HCT116 (cell line): ENCODE data around the gene BEGAIN. TPM values are rescaled to one million over a fixed set of nuclear protein-coding genes. Genes with fewer than 3 reads are reported as not detected.

Source experiments
- ATAC-seq: fragments of 200-7000 bp; cut with Tn5 transposase; 2 replicates; pipeline ENCODE4 v1.9.1; 2020; ENCODE audit warnings: mild to moderate bottlenecking, moderate library complexity
- BruUV-seq: library from RNA; stranded (reverse); fragments of 400-500 nt; replicated peaks from 2 replicates; lab custom pipeline; 2021; lab: Mats Ljungman, UMichigan
- CTCF ChIA-PET: fragments of 300-600 bp; sonication (Branson Sonifier 250); formaldehyde crosslinking; loops from one replicate; lab custom pipeline; 2021; ENCODE audit warnings: antibody characterized with exemption; lab: Charles Lee
- POLR2A ChIA-PET: fragments of 300-600, 350-600 bp; sonication (Branson Sonifier 250); formaldehyde crosslinking; loops from one replicate; lab custom pipeline; 2021; ENCODE audit warnings: antibody characterized with exemption; lab: Charles Lee
- RAD21 ChIA-PET, 2 experiments: fragments of 300-600 bp; sonication (Branson Sonifier 250); formaldehyde crosslinking; loops; one replicate each; lab custom pipeline; 2023; ENCODE audit warnings: low total read pairs in 2 of 2; ENCODE audit not compliant: uncharacterized antibody in 2 of 2, unreplicated experiment in 2 of 2, low non-redundant PET in 1 of 2; lab: Charles Lee
- DNase-seq: peaks from one replicate; pipeline ENCODE4 v3.0.0-alpha.2; 2010; ENCODE audit warnings: low read depth, low spot score
- H2AFZ ChIP-seq: fragments of 200-600 bp; shearing (Covaris generic), sonication (generic); 2 replicates; pipeline ENCODE4 v1.6.1; 2017; ENCODE audit warnings: low read depth, mixed run types, mixed read lengths, antibody characterized with exemption, low read length; ENCODE audit not compliant: poor library complexity, severe bottlenecking
- H3K27ac ChIP-seq: 2 replicates; pipeline ENCODE4 v1.5.1; 2012; ENCODE audit warnings: low read depth, low read length
- H3K27me3 ChIP-seq: fragments of 200-600 bp; sonication (generic); 2 replicates; pipeline ENCODE4 v1.6.1; 2016; ENCODE audit warnings: mixed run types, low read length, mixed read lengths; ENCODE audit not compliant: insufficient read depth
- H3K36me3 ChIP-seq, 2 experiments: fragments of 200-500 bp in 1 of 2; fragments of 200-600 bp in 1 of 2; sonication (Bioruptor generic) in 1 of 2; sonication (generic) in 1 of 2; 2 replicates each; pipeline versions ENCODE4 v1.5.1 to v1.6.1; 2014 to 2016; ENCODE audit warnings: low read length in 2 of 2, inconsistent platforms in 1 of 2, mixed read lengths in 1 of 2, mixed run types in 1 of 2; ENCODE audit not compliant: insufficient read depth in 2 of 2, control insufficient read depth in 1 of 2
- H3K4me1 ChIP-seq, 2 experiments: fragments of 200-600 bp in 1 of 2; sonication (generic) in 1 of 2; 2 replicates each; pipeline versions ENCODE4 v1.5.1 to v1.6.1; 2012 to 2017; ENCODE audit warnings: low read length in 2 of 2, inconsistent platforms in 1 of 2, mild to moderate bottlenecking in 1 of 2, mixed read lengths in 1 of 2, mixed run types in 1 of 2, moderate library complexity in 1 of 2; ENCODE audit not compliant: insufficient read depth in 2 of 2, control insufficient read depth in 1 of 2
- H3K4me2 ChIP-seq: fragments of 200-600 bp; sonication (generic); 2 replicates; pipeline ENCODE4 v1.6.1; 2017; ENCODE audit warnings: mixed run types, low read length, mixed read lengths
- H3K4me3 ChIP-seq, 2 experiments: fragments of 200-600 bp in 1 of 2; sonication (generic) in 1 of 2; replicated peaks in 1 of 2; 2 replicates each; pipeline ENCODE4 v1.5.1; 2011 to 2016; ENCODE audit warnings: low read length in 2 of 2, control low read depth in 1 of 2, low read depth in 1 of 2, mild to moderate bottlenecking in 1 of 2, mixed read lengths in 1 of 2, mixed run types in 1 of 2
- H3K79me2 ChIP-seq: fragments of 200-600 bp; sonication (generic); 2 replicates; pipeline ENCODE4 v1.6.1; 2017; ENCODE audit warnings: mild to moderate bottlenecking, mixed run types, low read length, moderate library complexity, mixed read lengths; ENCODE audit not compliant: insufficient read depth
- H3K9ac ChIP-seq: fragments of 200-600 bp; sonication (generic); 2 replicates; pipeline ENCODE4 v1.6.1; 2016; ENCODE audit warnings: low read length, mixed read lengths
- H3K9me2 ChIP-seq: fragments of 200-600 bp; sonication (generic), shearing (Covaris generic); 2 replicates; pipeline ENCODE4 v1.6.1; 2017; ENCODE audit warnings: mixed run types, mild to moderate bottlenecking, moderate library complexity; ENCODE audit not compliant: insufficient read depth
- H3K9me3 ChIP-seq, 2 experiments: fragments of 200-500 bp in 1 of 2; fragments of 200-600 bp in 1 of 2; sonication (Bioruptor generic) in 1 of 2; sonication (generic) in 1 of 2; 2 replicates each; pipeline ENCODE4 v1.6.1; 2014 to 2017; ENCODE audit warnings: low read length in 2 of 2, mixed read lengths in 2 of 2, inconsistent platforms in 1 of 2, low read depth in 1 of 2, mild to moderate bottlenecking in 1 of 2, mixed run types in 1 of 2, moderate library complexity in 1 of 2; ENCODE audit not compliant: control insufficient read depth in 1 of 2, insufficient read depth in 1 of 2
- H4K20me1 ChIP-seq: fragments of 200-600 bp; sonication (generic), shearing (Covaris generic); 2 replicates; pipeline ENCODE4 v1.6.1; 2017; ENCODE audit warnings: mixed run types, mild to moderate bottlenecking, moderate library complexity; ENCODE audit not compliant: insufficient read depth
- EGR1 ChIP-seq: IDR thresholded peaks from 2 replicates; pipeline ENCODE4 v1.6.1; 2012; ENCODE audit warnings: low read depth
- EZH2phosphoT487 ChIP-seq: fragments of 200-600 bp; IDR thresholded peaks from 2 replicates; pipeline ENCODE4 v1.6.1; 2018; ENCODE audit warnings: antibody characterized with exemption, borderline replicate concordance
- POLR2A ChIP-seq: IDR thresholded peaks from 2 replicates; pipeline ENCODE4 v1.7.0; 2011; ENCODE audit warnings: borderline replicate concordance; ENCODE audit not compliant: insufficient read depth, insufficient read length; ENCODE audit errors: extremely low read depth
- SIN3A ChIP-seq: IDR thresholded peaks from 2 replicates; pipeline ENCODE4 v1.6.1; 2012; ENCODE audit warnings: low read depth
- SP1 ChIP-seq: IDR thresholded peaks from 2 replicates; pipeline ENCODE4 v1.6.1; 2012; ENCODE audit warnings: low read depth
- SRF ChIP-seq: IDR thresholded peaks from 2 replicates; pipeline ENCODE4 v1.6.1; 2012; ENCODE audit warnings: low read depth
- ZNF274 ChIP-seq: fragments of 200-500 bp; sonication (Bioruptor generic); IDR thresholded peaks from 2 replicates; pipeline ENCODE4 v1.6.1; 2014; ENCODE audit warnings: mild to moderate bottlenecking, low read depth, low read length, inconsistent platforms
- intact Hi-C: fragments of 100-400 bp; cut with micrococcal nuclease; formaldehyde crosslinking; loops from 2 replicates; pipeline ENCODE4 v1.10.0; 2022
- total RNA-seq: library from RNA; stranded (reverse); gene quantifications from one replicate; pipeline ENCODE4 v1.2.1, GENCODE V29; 2021; ENCODE audit not compliant: unreplicated experiment
- TF ChIP-seq, protein P1 (sequence below): IDR thresholded peaks from 2 replicates; pipeline ENCODE4 v1.6.1; 2012
- TF ChIP-seq, protein P2 (sequence below): IDR thresholded peaks from 2 replicates; pipeline ENCODE4 v1.6.1; 2011; ENCODE audit warnings: mild to moderate bottlenecking, low read length, moderate library complexity; ENCODE audit not compliant: insufficient replicate concordance; ENCODE audit errors: extremely low read depth
- TF ChIP-seq, protein P3 (sequence below): IDR thresholded peaks from 2 replicates; pipeline ENCODE4 v1.6.1; 2012

Gene BEGAIN
- total RNA-seq, 1 experiment from 2014 or later = 8.5 TPM

DNA sequence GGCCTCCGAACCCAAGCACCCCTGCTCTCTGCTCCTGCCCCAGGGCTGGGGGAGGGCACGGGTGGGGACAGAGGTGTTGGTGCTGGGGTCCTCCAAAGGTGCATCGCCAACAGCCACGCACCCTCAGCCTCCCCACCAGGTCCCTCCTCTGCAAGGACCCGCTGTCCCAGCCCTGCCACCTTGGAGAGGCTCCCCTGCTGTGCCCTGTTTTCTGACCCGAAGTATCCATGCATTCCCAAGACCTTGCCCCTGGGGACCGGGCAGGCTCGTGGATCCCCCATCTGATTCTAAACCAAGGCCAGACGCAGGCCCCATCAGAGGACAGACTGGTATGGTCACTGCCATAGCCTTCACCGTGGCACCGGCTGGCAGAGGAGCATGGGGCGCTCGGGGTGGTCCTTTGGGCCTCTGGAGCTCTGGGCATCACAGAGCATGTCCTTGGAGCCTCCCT is 22.7 kb upstream of the BEGAIN start:
- no peak overlapping the region for H2AFZ ChIP-seq
- DNase-seq (no peak), ATAC-seq (no peak)
- intact Hi-C loops = no loop called here
- no TSS peak for BruUV-seq
- peaks cover 0 to 4% of the 10 kb centered on the region in 2 experiments; a peak in 1 of 4 replicates for H3K4me1 ChIP-seq
- no peaks in the 10 kb centered on the region for H3K27me3 ChIP-seq
- H3K4me3 ChIP-seq = no peak overlapping the region
- H3K36me3 ChIP-seq = no peaks in the 10 kb centered on the region
- H3K79me2 ChIP-seq = no peaks in the 10 kb centered on the region
- no peak overlapping the region for H3K27ac ChIP-seq
- POLR2A ChIA-PET = no interaction called here
- TF ChIP-seq SP1 = no peak
- TF ChIP-seq, protein P1, sequence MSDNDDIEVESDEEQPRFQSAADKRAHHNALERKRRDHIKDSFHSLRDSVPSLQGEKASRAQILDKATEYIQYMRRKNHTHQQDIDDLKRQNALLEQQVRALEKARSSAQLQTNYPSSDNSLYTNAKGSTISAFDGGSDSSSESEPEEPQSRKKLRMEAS = no peak
- no peak for TF ChIP-seq SRF
- TF ChIP-seq, protein P2, sequence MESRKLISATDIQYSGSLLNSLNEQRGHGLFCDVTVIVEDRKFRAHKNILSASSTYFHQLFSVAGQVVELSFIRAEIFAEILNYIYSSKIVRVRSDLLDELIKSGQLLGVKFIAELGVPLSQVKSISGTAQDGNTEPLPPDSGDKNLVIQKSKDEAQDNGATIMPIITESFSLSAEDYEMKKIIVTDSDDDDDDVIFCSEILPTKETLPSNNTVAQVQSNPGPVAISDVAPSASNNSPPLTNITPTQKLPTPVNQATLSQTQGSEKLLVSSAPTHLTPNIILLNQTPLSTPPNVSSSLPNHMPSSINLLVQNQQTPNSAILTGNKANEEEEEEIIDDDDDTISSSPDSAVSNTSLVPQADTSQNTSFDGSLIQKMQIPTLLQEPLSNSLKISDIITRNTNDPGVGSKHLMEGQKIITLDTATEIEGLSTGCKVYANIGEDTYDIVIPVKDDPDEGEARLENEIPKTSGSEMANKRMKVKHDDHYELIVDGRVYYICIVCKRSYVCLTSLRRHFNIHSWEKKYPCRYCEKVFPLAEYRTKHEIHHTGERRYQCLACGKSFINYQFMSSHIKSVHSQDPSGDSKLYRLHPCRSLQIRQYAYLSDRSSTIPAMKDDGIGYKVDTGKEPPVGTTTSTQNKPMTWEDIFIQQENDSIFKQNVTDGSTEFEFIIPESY = no peak
- TF ChIP-seq POLR2A = no peak
- TF ChIP-seq SIN3A = no peak
- no peak for TF ChIP-seq EGR1
- no peak for TF ChIP-seq ZNF274
- TF ChIP-seq EZH2phosphoT487 = no peak
- TF ChIP-seq, protein P3, sequence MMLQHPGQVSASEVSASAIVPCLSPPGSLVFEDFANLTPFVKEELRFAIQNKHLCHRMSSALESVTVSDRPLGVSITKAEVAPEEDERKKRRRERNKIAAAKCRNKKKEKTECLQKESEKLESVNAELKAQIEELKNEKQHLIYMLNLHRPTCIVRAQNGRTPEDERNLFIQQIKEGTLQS = no peak
- no peaks in the 10 kb centered on the region for H3K9me3 ChIP-seq
- no peak overlapping the region for H3K9ac ChIP-seq
- RAD21 ChIA-PET = no interaction called here
- CTCF ChIA-PET = interaction anchor here (1.0 kb wide), 1 partner anchor 42 kb away, joined by 3 read pairs; no protein-coding TSS in a partner anchor
- H4K20me1 ChIP-seq = no peaks in the 10 kb centered on the region
- no peak overlapping the region for H3K4me2 ChIP-seq
- no peaks in the 10 kb centered on the region for H3K9me2 ChIP-seq
